ENCODE measurements around the gene NOS1AP. TPM values are rescaled to one million over a fixed set of nuclear protein-coding genes. Genes with fewer than 3 reads are reported as not detected.

Gene NOS1AP
- total RNA-seq, 1 donor from 2014 or later = 4.9 TPM

GRCh38 chr1:162376691-162377090 is 307.2 kb downstream of the NOS1AP start, which contains the start of gene SPATA46:
Gene SPATA46, minus strand, starts transcription at chr1:162376854. Its CDS starts 64 bp downstream, at chr1:162376790.
- DNase-seq = no peak
- ATAC-seq = no peak
- intact Hi-C loops (cut with DNase I) = no loop called here
- Histone ChIP-seq H3K9me3 (no peaks in the 10 kb centered on the region), H3K36me3 (no peaks in the 10 kb centered on the region), H3K4me1 (peaks cover 10% of the 10 kb centered on the region), H3K4me3 (no peak within 1 kb of the TSS), H3K27ac (no peak within 1 kb of the TSS), H3K27me3 (no peaks in the 10 kb centered on the region)
- TF ChIP-seq CTCF (IDR thresholded peaks at IDR 0.05) = no peak

DNA sequence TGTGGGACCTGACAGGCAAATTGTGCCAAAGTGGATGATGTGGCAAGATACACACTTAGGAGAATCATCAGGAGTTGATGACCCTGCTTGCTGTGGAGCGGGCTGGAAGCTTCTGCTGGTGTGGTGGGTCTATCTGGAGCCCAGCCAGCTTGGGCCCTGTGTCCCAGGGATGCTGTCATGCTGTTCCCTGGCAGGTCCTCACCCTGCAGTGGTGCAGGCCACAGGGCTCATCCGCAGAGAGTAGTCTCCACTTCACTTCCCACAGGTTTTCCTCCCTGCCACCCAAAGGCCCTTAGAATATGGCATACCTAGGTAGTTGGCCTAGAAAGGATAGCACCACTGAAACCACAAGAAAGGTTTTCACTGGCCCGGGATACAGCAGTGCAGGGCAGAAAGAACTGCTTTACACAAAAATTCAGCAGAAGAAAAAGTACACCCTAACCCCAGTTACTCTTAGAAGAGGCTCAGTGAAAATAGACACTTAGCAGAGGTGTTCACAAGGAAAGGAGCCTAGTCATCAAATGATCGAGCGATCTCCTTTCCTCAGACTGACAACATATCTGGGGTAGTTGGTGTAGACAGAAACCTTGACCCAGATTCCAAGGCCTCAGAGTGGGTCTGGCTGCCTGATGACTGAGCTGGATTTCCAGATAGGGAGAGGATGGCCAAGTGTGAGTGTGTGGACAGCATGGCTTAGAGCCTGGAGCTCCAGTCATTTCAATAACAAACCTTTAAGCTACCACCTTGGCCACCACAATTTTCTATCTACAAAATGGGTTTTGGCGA is 310.8 kb downstream of the NOS1AP start:
- intact Hi-C loops (cut with DNase I) = loop anchor here (10.0 kb wide), 1 partner anchor 325 kb away; no protein-coding TSS in a partner anchor
- no peaks in the 10 kb centered on the region for H3K36me3 ChIP-seq
- no peak overlapping the region for H3K4me3 ChIP-seq
- no peak for TF ChIP-seq CTCF (IDR thresholded peaks at IDR 0.05)
- peaks cover 10% of the 10 kb centered on the region for H3K4me1 ChIP-seq
- H3K27ac ChIP-seq = no peak overlapping the region
- H3K9me3 ChIP-seq = no peaks in the 10 kb centered on the region
- DNase-seq = no peak
- no peaks in the 10 kb centered on the region for H3K27me3 ChIP-seq
- no peak for ATAC-seq

DNA sequence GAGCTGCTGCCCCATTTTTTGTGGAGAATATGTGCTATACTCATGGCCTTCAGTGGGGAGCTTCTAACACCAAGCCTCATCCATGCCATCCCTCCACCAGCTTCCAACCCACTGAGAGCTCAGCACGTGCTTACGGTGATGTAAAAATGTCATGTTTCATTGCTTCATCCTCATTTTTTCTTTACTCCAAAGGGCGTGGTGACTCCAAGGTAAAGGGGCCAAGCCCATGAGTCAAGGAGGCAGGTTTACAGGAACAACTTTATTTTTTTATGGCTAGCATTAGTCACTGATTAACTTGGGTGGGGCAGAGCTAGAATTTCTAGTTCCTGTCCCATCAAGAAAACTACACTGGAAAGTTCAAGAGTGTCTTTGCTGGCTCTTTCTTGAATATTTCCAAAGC is 311.9 kb downstream of the NOS1AP start, which contains the start of gene C1orf226:
TSS of gene C1orf226 (plus strand) at position 346 of the 400 bp plus-strand sequence. CDS start 174 bp downstream, outside the sequence.
- Histone ChIP-seq H3K4me3 (no peak within 1 kb of the TSS), H3K27ac (peak within 1 kb of the TSS; percentile 47)

GRCh38 chr1:162381941-162382750 is 312.7 kb downstream of the NOS1AP start:
- H3K27ac ChIP-seq = peak overlapping the region; percentile 47
- peaks cover 10% of the 10 kb centered on the region for H3K4me1 ChIP-seq
- H3K9me3 ChIP-seq = no peaks in the 10 kb centered on the region
- DNase-seq (no peak), ATAC-seq (peak; percentile 4)
- intact Hi-C loops (cut with DNase I) = loop anchor here (10.0 kb wide), 1 partner anchor 327 kb away; no protein-coding TSS in a partner anchor
- H3K4me3 ChIP-seq = no peak overlapping the region
- no peaks in the 10 kb centered on the region for H3K36me3 ChIP-seq
- no peak for TF ChIP-seq CTCF (IDR thresholded peaks at IDR 0.05)
- H3K27me3 ChIP-seq = no peaks in the 10 kb centered on the region

More for the DNA sequence above, 311.9 kb downstream of the NOS1AP start, which contains the start of gene C1orf226:
- peak; percentile 72 for ATAC-seq
- no peak for TF ChIP-seq CTCF (IDR thresholded peaks at IDR 0.05)
- no peaks in the 10 kb centered on the region for H3K36me3 ChIP-seq
- H3K4me1 ChIP-seq = peaks cover 10% of the 10 kb centered on the region
- DNase-seq = no peak
- intact Hi-C loops (cut with DNase I) = loop anchor here (10.0 kb wide), 1 partner anchor 327 kb away; no protein-coding TSS in a partner anchor
- no peaks in the 10 kb centered on the region for H3K9me3 ChIP-seq
- no peaks in the 10 kb centered on the region for H3K27me3 ChIP-seq

GRCh38 chr1:162383091-162383490 is 313.6 kb downstream of the NOS1AP start:
- no peaks in the 10 kb centered on the region for H3K36me3 ChIP-seq
- intact Hi-C loops (cut with DNase I) = loop anchor here (10.0 kb wide), 1 partner anchor 328 kb away; no protein-coding TSS in a partner anchor
- no peaks in the 10 kb centered on the region for H3K27me3 ChIP-seq
- no peaks in the 10 kb centered on the region for H3K9me3 ChIP-seq
- no peak for TF ChIP-seq CTCF (IDR thresholded peaks at IDR 0.05)
- no peak for ATAC-seq
- no peak overlapping the region for H3K27ac ChIP-seq
- DNase-seq = no peak
- peaks cover 10% of the 10 kb centered on the region for H3K4me1 ChIP-seq
- H3K4me3 ChIP-seq = no peak overlapping the region

All from upper lobe of right lung (tissue), 1 donor.